ENCODE data around the gene MBD5. TPM values are rescaled to one million over a fixed set of nuclear protein-coding genes. Genes with fewer than 3 reads are reported as not detected.

The MBD5 gene
- polyA plus RNA-seq, 1 of the 3 experiments (the other 2 are of a cell fraction) = 7.4 TPM

DNA sequence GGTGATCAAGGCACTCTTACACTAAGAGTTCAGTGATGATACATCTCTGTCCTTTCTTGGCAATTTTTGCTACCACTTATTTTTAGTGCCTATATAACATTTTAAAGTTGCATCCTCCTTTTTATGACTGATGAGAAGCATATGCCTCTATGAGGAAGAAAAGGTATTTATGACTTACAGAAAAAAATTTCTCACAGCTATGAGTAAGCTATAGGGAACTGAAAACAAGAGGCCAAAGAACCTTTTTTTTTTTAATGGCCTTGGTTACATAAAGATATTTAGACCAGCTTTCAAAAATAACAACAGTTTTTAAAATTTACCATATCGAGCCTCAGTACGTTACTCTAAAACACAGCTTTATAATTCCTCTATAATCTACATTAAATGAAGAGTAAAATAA is 21.3 kb downstream of the MBD5 start:
- Histone ChIP-seq H3K4me1 (ENCODE audit: control insufficient read depth in 1 of 2, insufficient read depth in 2 of 2, low read depth in 1 of 2, low read length in 1 of 2) (no peaks in the 10 kb centered on the region; a peak in 1 of 4 replicates), H3K4me3 (ENCODE audit: low read depth in 2 of 2, low read length in 1 of 2) (no peak overlapping the region), H2AFZ (ENCODE audit: low read depth) (no peak overlapping the region), H3K9me2 (no peaks in the 10 kb centered on the region), H4K20me1 (ENCODE audit: insufficient read depth) (no peaks in the 10 kb centered on the region), H3F3A (replicated peaks; ENCODE audit: insufficient read depth) (no peaks in the 10 kb centered on the region), H3K9ac (no peak overlapping the region), H3K27ac (ENCODE audit: low read depth in 2 of 2, low read length in 1 of 2) (no peak overlapping the region), H3K36me3 (replicated peaks in 1 of 2; ENCODE audit: control insufficient read depth in 1 of 2, insufficient read depth in 2 of 2, low read length in 1 of 2) (peaks cover 5 to 8% of the 10 kb centered on the region in 2 experiments), H3K27me3 (ENCODE audit: insufficient read depth) (no peaks in the 10 kb centered on the region), H3K79me2 (ENCODE audit: insufficient read depth) (0 out of 2 replicates have a peak, but pooled peaks cover 3% of the 10 kb centered on the region), H3K4me2 (no peak overlapping the region), H3K9me3 (no peaks in the 10 kb centered on the region)
- no peak for DNase-seq
- WGBS (ENCODE audit: low lambda C conversion rate) = 95% methylated on average over 2 of the region's 2 CpGs
- POLR2A ChIA-PET = no interaction called here
- TF ChIP-seq POLR2AphosphoS5 (IDR thresholded peaks at IDR 0.05; ENCODE audit: low read depth, low read length) (no peak), TCF12 (IDR thresholded peaks at IDR 0.05) (0 out of 2 replicates have a peak, but pooled peaks have one; percentile 18)
- CTCF ChIA-PET = interaction anchor here (0.7 kb wide), 1 partner anchor 9 kb away, joined by 4 read pairs; no protein-coding TSS in a partner anchor

DNA sequence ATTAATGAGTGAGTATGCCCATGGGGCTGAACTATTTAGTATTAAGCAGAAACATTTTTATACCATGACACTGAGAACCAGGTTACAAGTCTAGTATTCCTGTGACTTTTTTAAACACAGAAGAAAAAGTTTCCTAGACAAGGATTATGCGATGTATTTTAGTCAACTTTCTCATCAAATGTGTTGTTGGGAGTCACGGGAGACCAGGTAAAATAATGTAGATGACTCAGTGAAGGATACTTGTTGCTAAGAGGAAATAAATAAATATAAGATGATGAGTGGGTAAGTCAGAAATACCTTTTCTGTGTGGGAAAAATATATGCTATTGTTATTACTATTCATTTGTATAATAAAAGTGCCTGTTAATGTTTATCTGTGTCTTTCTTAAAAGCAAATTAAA is 23.4 kb downstream of the MBD5 start:
- CTCF ChIA-PET = no interaction called here
- Histone ChIP-seq H3K36me3 (replicated peaks in 1 of 2; ENCODE audit: control insufficient read depth in 1 of 2, insufficient read depth in 2 of 2, low read length in 1 of 2) (peaks cover 5 to 8% of the 10 kb centered on the region in 2 experiments), H3K9ac (no peak overlapping the region), H3K79me2 (ENCODE audit: insufficient read depth) (0 out of 2 replicates have a peak, but pooled peaks cover 3% of the 10 kb centered on the region), H4K20me1 (ENCODE audit: insufficient read depth) (no peaks in the 10 kb centered on the region), H3K4me1 (ENCODE audit: control insufficient read depth in 1 of 2, insufficient read depth in 2 of 2, low read depth in 1 of 2, low read length in 1 of 2) (no peaks in the 10 kb centered on the region; a peak in 1 of 4 replicates), H3K4me3 (ENCODE audit: low read depth in 2 of 2, low read length in 1 of 2) (no peak overlapping the region), H3K9me3 (no peaks in the 10 kb centered on the region), H3F3A (replicated peaks; ENCODE audit: insufficient read depth) (no peaks in the 10 kb centered on the region), H3K9me2 (no peaks in the 10 kb centered on the region), H2AFZ (ENCODE audit: low read depth) (no peak overlapping the region), H3K4me2 (no peak overlapping the region), H3K27ac (ENCODE audit: low read depth in 2 of 2, low read length in 1 of 2) (no peak overlapping the region), H3K27me3 (ENCODE audit: insufficient read depth) (no peaks in the 10 kb centered on the region)
- POLR2A ChIA-PET = no interaction called here
- DNase-seq = no peak
- no peak for TF ChIP-seq POLR2AphosphoS5 (IDR thresholded peaks at IDR 0.05; ENCODE audit: low read depth, low read length)
- TF ChIP-seq RFX5 (IDR thresholded peaks at IDR 0.05; ENCODE audit: low read length) = no peak
- no peak for TF ChIP-seq FOXJ3 (CRISPR knock-in tag; IDR thresholded peaks at IDR 0.05)
- TF ChIP-seq, protein P1, sequence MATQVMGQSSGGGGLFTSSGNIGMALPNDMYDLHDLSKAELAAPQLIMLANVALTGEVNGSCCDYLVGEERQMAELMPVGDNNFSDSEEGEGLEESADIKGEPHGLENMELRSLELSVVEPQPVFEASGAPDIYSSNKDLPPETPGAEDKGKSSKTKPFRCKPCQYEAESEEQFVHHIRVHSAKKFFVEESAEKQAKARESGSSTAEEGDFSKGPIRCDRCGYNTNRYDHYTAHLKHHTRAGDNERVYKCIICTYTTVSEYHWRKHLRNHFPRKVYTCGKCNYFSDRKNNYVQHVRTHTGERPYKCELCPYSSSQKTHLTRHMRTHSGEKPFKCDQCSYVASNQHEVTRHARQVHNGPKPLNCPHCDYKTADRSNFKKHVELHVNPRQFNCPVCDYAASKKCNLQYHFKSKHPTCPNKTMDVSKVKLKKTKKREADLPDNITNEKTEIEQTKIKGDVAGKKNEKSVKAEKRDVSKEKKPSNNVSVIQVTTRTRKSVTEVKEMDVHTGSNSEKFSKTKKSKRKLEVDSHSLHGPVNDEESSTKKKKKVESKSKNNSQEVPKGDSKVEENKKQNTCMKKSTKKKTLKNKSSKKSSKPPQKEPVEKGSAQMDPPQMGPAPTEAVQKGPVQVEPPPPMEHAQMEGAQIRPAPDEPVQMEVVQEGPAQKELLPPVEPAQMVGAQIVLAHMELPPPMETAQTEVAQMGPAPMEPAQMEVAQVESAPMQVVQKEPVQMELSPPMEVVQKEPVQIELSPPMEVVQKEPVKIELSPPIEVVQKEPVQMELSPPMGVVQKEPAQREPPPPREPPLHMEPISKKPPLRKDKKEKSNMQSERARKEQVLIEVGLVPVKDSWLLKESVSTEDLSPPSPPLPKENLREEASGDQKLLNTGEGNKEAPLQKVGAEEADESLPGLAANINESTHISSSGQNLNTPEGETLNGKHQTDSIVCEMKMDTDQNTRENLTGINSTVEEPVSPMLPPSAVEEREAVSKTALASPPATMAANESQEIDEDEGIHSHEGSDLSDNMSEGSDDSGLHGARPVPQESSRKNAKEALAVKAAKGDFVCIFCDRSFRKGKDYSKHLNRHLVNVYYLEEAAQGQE (IDR thresholded peaks at IDR 0.05; ENCODE audit: low read depth, low read length) = no peak
- TF ChIP-seq, protein P2, sequence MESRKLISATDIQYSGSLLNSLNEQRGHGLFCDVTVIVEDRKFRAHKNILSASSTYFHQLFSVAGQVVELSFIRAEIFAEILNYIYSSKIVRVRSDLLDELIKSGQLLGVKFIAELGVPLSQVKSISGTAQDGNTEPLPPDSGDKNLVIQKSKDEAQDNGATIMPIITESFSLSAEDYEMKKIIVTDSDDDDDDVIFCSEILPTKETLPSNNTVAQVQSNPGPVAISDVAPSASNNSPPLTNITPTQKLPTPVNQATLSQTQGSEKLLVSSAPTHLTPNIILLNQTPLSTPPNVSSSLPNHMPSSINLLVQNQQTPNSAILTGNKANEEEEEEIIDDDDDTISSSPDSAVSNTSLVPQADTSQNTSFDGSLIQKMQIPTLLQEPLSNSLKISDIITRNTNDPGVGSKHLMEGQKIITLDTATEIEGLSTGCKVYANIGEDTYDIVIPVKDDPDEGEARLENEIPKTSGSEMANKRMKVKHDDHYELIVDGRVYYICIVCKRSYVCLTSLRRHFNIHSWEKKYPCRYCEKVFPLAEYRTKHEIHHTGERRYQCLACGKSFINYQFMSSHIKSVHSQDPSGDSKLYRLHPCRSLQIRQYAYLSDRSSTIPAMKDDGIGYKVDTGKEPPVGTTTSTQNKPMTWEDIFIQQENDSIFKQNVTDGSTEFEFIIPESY (IDR thresholded peaks at IDR 0.05; ENCODE audit: borderline replicate concordance, low read depth) = no peak
- TF ChIP-seq EZH2phosphoT487 (IDR thresholded peaks at IDR 0.05; ENCODE audit: borderline replicate concordance, low read depth) = no peak
- TF ChIP-seq MXI1 (IDR thresholded peaks at IDR 0.05; ENCODE audit: low read depth, low read length) = no peak
- TF ChIP-seq GATA2 (CRISPR knock-in tag; IDR thresholded peaks at IDR 0.05) = no peak
- TF ChIP-seq EP300 (IDR thresholded peaks at IDR 0.05; ENCODE audit: borderline replicate concordance in 1 of 2, low read depth in 1 of 2, low read length in 1 of 2) = no peak
- TF ChIP-seq RXRA (IDR thresholded peaks at IDR 0.05; ENCODE audit: borderline replicate concordance, low read depth) = no peak
- no peak for TF ChIP-seq SIN3A (IDR thresholded peaks at IDR 0.05; ENCODE audit: borderline replicate concordance, low read depth, low read length)
- no peak for TF ChIP-seq MEF2A (IDR thresholded peaks at IDR 0.05; ENCODE audit: borderline replicate concordance, low read depth)
- TF ChIP-seq ELF1 (IDR thresholded peaks at IDR 0.05) = no peak
- TF ChIP-seq CHD2 (IDR thresholded peaks at IDR 0.05; ENCODE audit: low read length, partially characterized antibody) = no peak
- TF ChIP-seq FOXM1 (IDR thresholded peaks at IDR 0.05; ENCODE audit: low read depth) = no peak
- TF ChIP-seq, protein P3, sequence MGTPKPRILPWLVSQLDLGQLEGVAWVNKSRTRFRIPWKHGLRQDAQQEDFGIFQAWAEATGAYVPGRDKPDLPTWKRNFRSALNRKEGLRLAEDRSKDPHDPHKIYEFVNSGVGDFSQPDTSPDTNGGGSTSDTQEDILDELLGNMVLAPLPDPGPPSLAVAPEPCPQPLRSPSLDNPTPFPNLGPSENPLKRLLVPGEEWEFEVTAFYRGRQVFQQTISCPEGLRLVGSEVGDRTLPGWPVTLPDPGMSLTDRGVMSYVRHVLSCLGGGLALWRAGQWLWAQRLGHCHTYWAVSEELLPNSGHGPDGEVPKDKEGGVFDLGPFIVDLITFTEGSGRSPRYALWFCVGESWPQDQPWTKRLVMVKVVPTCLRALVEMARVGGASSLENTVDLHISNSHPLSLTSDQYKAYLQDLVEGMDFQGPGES (IDR thresholded peaks at IDR 0.05; ENCODE audit: low read depth, low read length) = no peak
- TF ChIP-seq RAD21 (IDR thresholded peaks at IDR 0.05; ENCODE audit: low read length) = no peak
- 91% methylated on average over 2 of the region's 2 CpGs for WGBS (ENCODE audit: low lambda C conversion rate)

Measured in SK-N-SH (cell line).